LNCaP clone FGC (cell line): ENCODE data around the gene DDO.

ENCODE experiments used
- DNase-seq: peaks from one replicate; pipeline ENCODE4 v3.0.0-alpha.2; 2011; ENCODE audit warnings: low read depth
- H3K4me3 ChIP-seq: 2 replicates; pipeline ENCODE4 v1.5.1; 2011; ENCODE audit warnings: mild to moderate bottlenecking, low read depth, low read length, control low read depth
- CTCF ChIP-seq: IDR thresholded peaks from 2 replicates; pipeline ENCODE4 v1.5.1; 2012; ENCODE audit warnings: mild to moderate bottlenecking; ENCODE audit not compliant: control insufficient read depth, insufficient read depth; ENCODE audit errors: extremely low read depth

DDO gene

GRCh38 chr6:110419028-110419739, 3.8 kb upstream of the DDO start:
- no peak overlapping the region for H3K4me3 ChIP-seq
- DNase-seq = no peak
- TF ChIP-seq CTCF = no peak

- no peak for DNase-seq
- TF ChIP-seq CTCF = no peak
- H3K4me3 ChIP-seq = no peak overlapping the region
Measured at GRCh38 chr6:110418594-110418993, 3.2 kb upstream of the DDO start.

DNA sequence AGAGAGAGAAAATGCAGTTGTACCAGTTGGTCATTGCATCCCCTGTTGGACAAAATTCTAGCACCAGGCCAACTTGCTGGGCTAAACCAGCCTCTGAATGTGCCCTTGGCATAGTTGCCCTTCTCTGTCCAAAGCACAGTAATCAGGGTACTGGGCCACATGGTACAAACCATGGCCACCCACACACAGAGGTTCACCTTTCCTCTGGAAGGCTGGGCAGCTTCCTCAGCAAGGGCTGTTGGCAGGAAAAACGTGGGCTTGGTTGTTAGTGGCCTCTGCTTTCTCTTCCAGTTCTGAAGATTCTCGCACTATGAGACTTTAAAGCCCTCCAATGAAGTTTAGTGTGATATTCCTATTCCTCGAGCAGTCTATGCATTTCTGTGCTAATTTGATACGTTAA, 706 bp downstream of the DDO start:
- no peak for TF ChIP-seq CTCF
- no peak for DNase-seq
- H3K4me3 ChIP-seq = peak overlapping the region; percentile 59

GRCh38 chr6:110412360-110412759, 3.0 kb downstream of the DDO start:
- TF ChIP-seq CTCF = no peak
- no peak for DNase-seq
- H3K4me3 ChIP-seq = no peak overlapping the region

- TF ChIP-seq CTCF = no peak
- no peak for DNase-seq
- H3K4me3 ChIP-seq = no peak overlapping the region
Measured at GRCh38 chr6:110410511-110410910, 4.9 kb downstream of the DDO start.

DNA sequence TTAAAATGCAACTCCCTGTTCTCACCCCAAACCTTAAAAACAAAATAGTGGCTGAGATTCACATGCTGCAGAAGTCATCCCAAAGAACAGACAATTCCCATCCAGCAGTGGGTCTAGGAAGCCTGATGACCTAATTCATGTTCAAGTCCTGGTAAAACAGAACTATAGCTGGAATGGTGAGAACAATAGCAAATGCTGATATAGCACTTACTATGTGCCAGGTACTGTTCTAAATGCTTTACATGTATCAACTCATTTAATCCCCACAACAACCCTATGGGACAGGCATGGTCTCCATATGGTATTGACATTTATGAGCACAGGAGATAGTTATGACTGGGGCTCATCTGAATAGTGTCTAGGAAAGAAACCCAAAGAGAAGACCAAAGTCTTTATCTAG, 5.6 kb downstream of the DDO start:
- no peak for TF ChIP-seq CTCF
- no peak overlapping the region for H3K4me3 ChIP-seq
- DNase-seq = no peak

DNA sequence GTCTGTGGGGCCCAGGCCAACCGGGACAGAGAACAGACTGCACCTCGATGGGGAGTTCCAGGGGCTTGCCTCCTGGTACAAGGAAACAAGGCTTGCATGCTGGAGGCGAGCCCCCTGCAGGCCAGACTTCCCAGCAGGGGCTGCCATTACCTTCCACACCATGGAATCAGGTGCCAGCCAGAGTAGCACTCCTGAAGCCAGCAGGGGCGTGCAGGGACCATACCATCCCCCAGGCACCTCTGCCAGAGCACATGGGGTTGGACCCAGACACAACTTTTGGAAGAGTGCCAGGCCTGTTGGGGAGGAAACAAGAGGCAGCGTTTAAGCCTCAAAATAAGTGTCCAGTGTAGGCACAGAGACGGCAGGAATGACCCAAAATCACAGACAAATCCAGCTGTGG, 6.5 kb downstream of the DDO start:
- H3K4me3 ChIP-seq = no peak overlapping the region
- no peak for DNase-seq
- TF ChIP-seq CTCF = no peak
